ENCODE results near the gene ABCG1. TPM values are rescaled to one million over a fixed set of nuclear protein-coding genes. Genes with fewer than 3 reads are reported as not detected.

Gene ABCG1
- total and polyA plus RNA-seq, 4 donors, result 11.5 to 65.0 (median 35.0) TPM

DNA sequence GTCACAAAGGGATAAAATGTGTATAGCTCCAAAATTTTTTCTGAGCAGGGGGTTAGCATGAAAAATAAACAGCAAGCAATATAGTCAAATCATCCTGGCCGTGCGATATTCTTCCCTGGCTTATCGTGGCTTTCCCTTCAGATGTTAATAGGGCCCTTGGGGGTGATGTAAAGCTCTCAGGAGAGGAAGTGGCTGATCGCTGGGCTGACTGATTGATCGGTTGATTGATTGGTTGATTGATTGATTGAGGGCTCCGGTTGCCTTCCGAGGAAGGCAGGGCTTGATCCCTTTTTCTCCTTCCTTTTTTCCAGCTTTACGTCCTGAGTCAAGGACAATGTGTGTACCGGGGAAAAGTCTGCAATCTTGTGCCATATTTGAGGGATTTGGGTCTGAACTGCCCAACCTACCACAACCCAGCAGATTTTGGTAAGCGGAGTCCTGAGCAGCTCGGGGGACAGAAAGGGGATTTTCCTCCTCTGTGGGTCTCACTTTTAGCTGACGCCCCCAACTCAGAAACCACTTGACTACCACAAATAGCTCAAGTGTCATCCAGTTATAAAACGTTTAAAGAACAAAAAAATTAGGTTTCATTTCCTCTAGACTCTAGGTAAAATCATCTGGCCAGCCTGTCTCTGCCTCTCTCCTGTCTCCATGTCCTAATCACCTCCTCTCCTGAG, 66.8 kb downstream of the ABCG1 start:
- ATAC-seq (ENCODE audit: insufficient read depth, low FRiP score) (no peak), DNase-seq (no peak)
- Histone ChIP-seq H3K4me3 (no peak overlapping the region), H3K27ac (ENCODE audit: low read depth in 1 of 2, low read length in 1 of 2) (no peak overlapping the region), H3K36me3 (ENCODE audit: control insufficient read depth in 4 of 4, insufficient read depth in 4 of 4, low read length in 4 of 4) (peaks cover 0 to 43% (median 3%) of the 10 kb centered on the region in 4 donors), H3K9me3 (ENCODE audit: control insufficient read depth in 4 of 4, insufficient read depth in 3 of 4, low read length in 3 of 4) (no peaks in the 10 kb centered on the region), H3K9ac (ENCODE audit: insufficient read depth in 1 of 2, low read length in 2 of 2) (no peak overlapping the region), H3K4me1 (ENCODE audit: control insufficient read depth in 5 of 5, insufficient read depth in 5 of 5, low read length in 5 of 5) (no peaks in the 10 kb centered on the region), H3K27me3 (ENCODE audit: control insufficient read depth in 3 of 3, insufficient read depth in 3 of 3, low read length in 2 of 3) (no peaks in the 10 kb centered on the region)
- no peak for TF ChIP-seq CTCF (IDR thresholded peaks at IDR 0.05; ENCODE audit: control extremely low read depth, extremely low read depth)
- 85 to 87% methylated on average over 13 of the region's 13 CpGs for WGBS, 2 donors

- no peaks in the 10 kb centered on the region for H3K9me3 ChIP-seq (ENCODE audit: control insufficient read depth in 4 of 4, insufficient read depth in 3 of 4, low read length in 3 of 4)
- no peak for DNase-seq
- no peaks in the 10 kb centered on the region for H3K27me3 ChIP-seq (ENCODE audit: control insufficient read depth in 3 of 3, insufficient read depth in 3 of 3, low read length in 2 of 3)
- TF ChIP-seq CTCF (IDR thresholded peaks at IDR 0.05; ENCODE audit: control extremely low read depth, extremely low read depth), result no peak
- no peak overlapping the region for H3K9ac ChIP-seq (ENCODE audit: insufficient read depth in 1 of 2, low read length in 2 of 2)
- peaks cover 0 to 46% (median 3%) of the 10 kb centered on the region in 4 donors for H3K36me3 ChIP-seq (ENCODE audit: control insufficient read depth in 4 of 4, insufficient read depth in 4 of 4, low read length in 4 of 4)
- 90 to 92% methylated on average over 12 of the region's 12 CpGs for WGBS, 2 donors
- H3K4me1 ChIP-seq (ENCODE audit: control insufficient read depth in 5 of 5, insufficient read depth in 5 of 5, low read length in 5 of 5), result no peaks in the 10 kb centered on the region
- H3K4me3 ChIP-seq, result no peak overlapping the region
- ATAC-seq (ENCODE audit: insufficient read depth, low FRiP score), result no peak
- H3K27ac ChIP-seq (ENCODE audit: low read depth in 1 of 2, low read length in 1 of 2), result no peak overlapping the region
Measured at GRCh38 chr21:42286416-42286815, 67.5 kb downstream of the ABCG1 start.

GRCh38 chr21:42287193-42288083, 68.5 kb downstream of the ABCG1 start:
- no peaks in the 10 kb centered on the region for H3K9me3 ChIP-seq (ENCODE audit: control insufficient read depth in 4 of 4, insufficient read depth in 3 of 4, low read length in 3 of 4)
- no peak overlapping the region for H3K27ac ChIP-seq (ENCODE audit: low read depth in 1 of 2, low read length in 1 of 2)
- no peak overlapping the region for H3K9ac ChIP-seq (ENCODE audit: insufficient read depth in 1 of 2, low read length in 2 of 2)
- no peaks in the 10 kb centered on the region for H3K4me1 ChIP-seq (ENCODE audit: control insufficient read depth in 5 of 5, insufficient read depth in 5 of 5, low read length in 5 of 5)
- ATAC-seq (ENCODE audit: insufficient read depth, low FRiP score) (no peak), DNase-seq (no peak)
- H3K4me3 ChIP-seq, result no peak overlapping the region
- H3K27me3 ChIP-seq (ENCODE audit: control insufficient read depth in 3 of 3, insufficient read depth in 3 of 3, low read length in 2 of 3), result no peaks in the 10 kb centered on the region
- H3K36me3 ChIP-seq (ENCODE audit: control insufficient read depth in 4 of 4, insufficient read depth in 4 of 4, low read length in 4 of 4), result peaks cover 0 to 48% (median 3%) of the 10 kb centered on the region in 4 donors
- TF ChIP-seq CTCF (IDR thresholded peaks at IDR 0.05; ENCODE audit: control extremely low read depth, extremely low read depth), result no peak
- 92 to 93% methylated on average over 34 to 36 of the region's 36 CpGs for WGBS, 2 donors
